ENCODE results near the gene GSS. TPM values are rescaled to one million over a fixed set of nuclear protein-coding genes. Genes with fewer than 3 reads are reported as not detected.

GSS gene
- total RNA-seq, 4 donors from 2014 or later = 125 to 364 (median 129) TPM

DNA sequence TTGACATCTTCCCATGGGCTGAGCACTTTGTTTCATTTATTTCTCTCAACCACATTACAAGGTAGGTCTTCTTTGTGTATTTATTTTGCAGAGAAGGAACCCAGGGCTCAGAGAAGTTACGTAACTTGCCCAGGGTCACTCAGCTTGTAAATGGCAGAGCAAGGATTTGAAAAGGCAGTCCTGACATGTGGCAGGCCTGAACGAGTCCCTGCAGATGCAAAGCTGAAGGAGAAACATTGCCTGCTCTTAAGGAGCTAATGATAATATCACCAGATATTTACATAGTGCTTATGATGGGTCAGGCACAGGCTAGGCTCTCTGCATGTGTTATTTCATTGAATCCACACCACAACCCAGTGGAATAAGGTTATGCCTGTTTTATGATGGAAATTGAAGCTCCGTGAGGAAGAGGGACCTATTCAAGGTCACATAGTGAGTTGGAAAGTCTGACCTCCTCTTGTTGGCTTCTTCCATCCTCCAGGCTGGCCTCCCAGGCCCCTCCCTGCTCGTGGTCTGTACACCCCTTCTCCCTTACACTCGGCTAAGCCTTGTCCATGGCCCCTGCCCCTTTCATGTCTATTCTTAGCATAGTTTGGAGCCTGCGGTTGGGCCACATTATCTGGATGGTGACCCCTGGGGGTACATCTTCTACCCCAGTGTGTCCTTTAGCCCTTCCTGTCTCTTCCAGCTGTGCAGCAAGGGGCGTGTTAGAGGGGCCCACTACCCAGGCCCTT is 12.6 kb upstream of the GSS start:
- intact Hi-C loops (cut with DNase I; ENCODE audit: low total_unique reads) (no loop called here), in situ Hi-C loops (cut with MboI; ENCODE audit: low pct_ligation_motif_present in 1 of 4, low pct_unique_long_range_greater_than_20kb in 1 of 4, low sequenced_read_pairs in 3 of 4) (no loop called here)
- Histone ChIP-seq H3K36me3 (no peaks in the 10 kb centered on the region), H3K4me1 (no peaks in the 10 kb centered on the region), H3K27ac (no peak overlapping the region), H3K9me3 (no peaks in the 10 kb centered on the region), H3K4me3 (no peak overlapping the region), H3K27me3 (no peaks in the 10 kb centered on the region)
- WGBS, 2 donors (ENCODE audit: low coverage in 1 of 2) = 88 to 92% methylated on average over 3 to 7 of the region's 7 CpGs
- no peak for DNase-seq
- TF ChIP-seq, protein P1, sequence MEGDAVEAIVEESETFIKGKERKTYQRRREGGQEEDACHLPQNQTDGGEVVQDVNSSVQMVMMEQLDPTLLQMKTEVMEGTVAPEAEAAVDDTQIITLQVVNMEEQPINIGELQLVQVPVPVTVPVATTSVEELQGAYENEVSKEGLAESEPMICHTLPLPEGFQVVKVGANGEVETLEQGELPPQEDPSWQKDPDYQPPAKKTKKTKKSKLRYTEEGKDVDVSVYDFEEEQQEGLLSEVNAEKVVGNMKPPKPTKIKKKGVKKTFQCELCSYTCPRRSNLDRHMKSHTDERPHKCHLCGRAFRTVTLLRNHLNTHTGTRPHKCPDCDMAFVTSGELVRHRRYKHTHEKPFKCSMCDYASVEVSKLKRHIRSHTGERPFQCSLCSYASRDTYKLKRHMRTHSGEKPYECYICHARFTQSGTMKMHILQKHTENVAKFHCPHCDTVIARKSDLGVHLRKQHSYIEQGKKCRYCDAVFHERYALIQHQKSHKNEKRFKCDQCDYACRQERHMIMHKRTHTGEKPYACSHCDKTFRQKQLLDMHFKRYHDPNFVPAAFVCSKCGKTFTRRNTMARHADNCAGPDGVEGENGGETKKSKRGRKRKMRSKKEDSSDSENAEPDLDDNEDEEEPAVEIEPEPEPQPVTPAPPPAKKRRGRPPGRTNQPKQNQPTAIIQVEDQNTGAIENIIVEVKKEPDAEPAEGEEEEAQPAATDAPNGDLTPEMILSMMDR (IDR thresholded peaks at IDR 0.05) = no peak
- no peak for TF ChIP-seq EP300 (IDR thresholded peaks at IDR 0.05; ENCODE audit: low read depth)
- TF ChIP-seq POLR2A (IDR thresholded peaks at IDR 0.05) = no peak
- TF ChIP-seq POLR2AphosphoS5 (IDR thresholded peaks at IDR 0.05) = no peak

DNA sequence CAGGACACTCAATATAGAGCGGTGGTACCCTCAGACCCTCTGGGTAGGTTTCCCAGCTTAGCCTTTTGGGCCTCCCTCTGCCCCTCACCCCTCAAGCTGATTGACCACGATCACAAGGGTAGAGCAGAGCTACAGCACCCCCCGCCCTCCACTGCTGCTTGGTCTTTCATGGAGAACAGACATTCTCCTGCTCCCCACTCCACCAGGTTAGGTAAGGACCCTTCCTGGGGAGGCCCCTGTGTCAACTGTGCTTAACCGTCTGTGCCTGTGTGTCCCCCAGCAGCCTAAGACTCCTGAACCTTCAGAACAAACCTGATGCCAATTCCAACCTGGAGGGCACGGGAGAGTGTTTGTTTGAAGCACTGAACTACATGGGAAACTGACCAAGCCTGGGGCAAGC is 11.8 kb upstream of the GSS start:
- H3K27ac ChIP-seq = no peak overlapping the region
- TF ChIP-seq POLR2A (IDR thresholded peaks at IDR 0.05) (no peak), EP300 (IDR thresholded peaks at IDR 0.05; ENCODE audit: low read depth) (no peak), POLR2AphosphoS5 (IDR thresholded peaks at IDR 0.05) (no peak)
- TF ChIP-seq, protein P1 (IDR thresholded peaks at IDR 0.05) = no peak
- WGBS, 2 donors (ENCODE audit: low coverage in 1 of 2) = 91% methylated on average over 5 of the region's 5 CpGs; no CpG with 5 or more reads in 1 of the 2 donors
- no peak for DNase-seq
- no peak overlapping the region for H3K4me3 ChIP-seq
- no peaks in the 10 kb centered on the region for H3K4me1 ChIP-seq
- in situ Hi-C loops (cut with MboI; ENCODE audit: low pct_ligation_motif_present in 1 of 4, low pct_unique_long_range_greater_than_20kb in 1 of 4, low sequenced_read_pairs in 3 of 4) (no loop called here), intact Hi-C loops (cut with DNase I; ENCODE audit: low total_unique reads) (no loop called here)
- H3K27me3 ChIP-seq = no peaks in the 10 kb centered on the region
- H3K9me3 ChIP-seq = no peaks in the 10 kb centered on the region
- H3K36me3 ChIP-seq = no peaks in the 10 kb centered on the region

DNA sequence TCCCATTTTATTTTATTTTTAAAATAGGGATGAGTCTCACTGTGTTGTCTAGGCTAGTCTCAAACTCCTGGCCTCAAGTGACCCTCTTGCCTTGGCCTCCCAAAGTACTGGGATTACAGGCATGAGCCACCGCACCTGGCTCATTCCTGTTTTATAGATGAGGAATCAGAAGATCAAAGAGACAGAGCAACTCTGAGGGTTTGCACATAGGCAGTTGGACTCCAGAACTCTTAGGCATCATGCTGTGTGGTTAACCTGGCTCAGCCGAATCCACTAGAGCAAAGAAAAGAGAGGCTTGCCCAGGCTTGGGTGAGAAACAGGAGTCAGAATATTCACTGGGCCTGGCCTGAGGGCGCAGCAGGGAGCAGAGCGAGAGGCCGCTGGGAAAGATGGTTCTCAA is 9.4 kb upstream of the GSS start:
- no peak overlapping the region for H3K4me3 ChIP-seq
- H3K9me3 ChIP-seq = no peaks in the 10 kb centered on the region
- H3K27ac ChIP-seq = no peak overlapping the region
- TF ChIP-seq EP300 (IDR thresholded peaks at IDR 0.05; ENCODE audit: low read depth) (no peak), POLR2A (IDR thresholded peaks at IDR 0.05) (no peak), POLR2AphosphoS5 (IDR thresholded peaks at IDR 0.05) (no peak)
- TF ChIP-seq, protein P1 (IDR thresholded peaks at IDR 0.05) = no peak
- DNase-seq = no peak
- no peaks in the 10 kb centered on the region for H3K27me3 ChIP-seq
- 90 to 96% methylated on average over 4 to 5 of the region's 5 CpGs for WGBS, 2 donors (ENCODE audit: low coverage in 1 of 2)
- H3K4me1 ChIP-seq = peaks cover 0 to 6% (median 3%) of the 10 kb centered on the region in 4 donors
- intact Hi-C loops (cut with DNase I; ENCODE audit: low total_unique reads) = no loop called here
- in situ Hi-C loops (cut with MboI; ENCODE audit: low pct_ligation_motif_present in 1 of 4, low pct_unique_long_range_greater_than_20kb in 1 of 4, low sequenced_read_pairs in 3 of 4) = no loop called here
- H3K36me3 ChIP-seq = no peaks in the 10 kb centered on the region

- H3K27ac ChIP-seq = no peak overlapping the region
- H3K9me3 ChIP-seq = no peaks in the 10 kb centered on the region
- DNase-seq = no peak
- no peak overlapping the region for H3K4me3 ChIP-seq
- in situ Hi-C loops (cut with MboI; ENCODE audit: low pct_ligation_motif_present in 1 of 4, low pct_unique_long_range_greater_than_20kb in 1 of 4, low sequenced_read_pairs in 3 of 4) = no loop called here
- intact Hi-C loops (cut with DNase I; ENCODE audit: low total_unique reads) = no loop called here
- 96 to 100% methylated on average over 2 to 5 of the region's 5 CpGs for WGBS, 2 donors (ENCODE audit: low coverage in 1 of 2)
- TF ChIP-seq POLR2A (IDR thresholded peaks at IDR 0.05) = no peak
- TF ChIP-seq EP300 (IDR thresholded peaks at IDR 0.05; ENCODE audit: low read depth) = no peak
- TF ChIP-seq, protein P1 (IDR thresholded peaks at IDR 0.05) = no peak
- no peak for TF ChIP-seq POLR2AphosphoS5 (IDR thresholded peaks at IDR 0.05)
- H3K36me3 ChIP-seq = no peaks in the 10 kb centered on the region
- peaks cover 0 to 9% (median 3%) of the 10 kb centered on the region in 4 donors for H3K4me1 ChIP-seq
- H3K27me3 ChIP-seq = no peaks in the 10 kb centered on the region
These were observed 8.9 kb upstream of the GSS start for GRCh38 chr20:34964486-34964885.

All from transverse colon (tissue), 4 donors.